GM10847 (cell line): ENCODE data around the gene XYLB.

ENCODE experiments used
- POLR2A ChIP-seq: IDR thresholded peaks from 2 replicates; pipeline ENCODE4 v1.6.1; 2011; ENCODE audit not compliant: insufficient read length; ENCODE audit errors: extremely low read depth

Gene XYLB

DNA sequence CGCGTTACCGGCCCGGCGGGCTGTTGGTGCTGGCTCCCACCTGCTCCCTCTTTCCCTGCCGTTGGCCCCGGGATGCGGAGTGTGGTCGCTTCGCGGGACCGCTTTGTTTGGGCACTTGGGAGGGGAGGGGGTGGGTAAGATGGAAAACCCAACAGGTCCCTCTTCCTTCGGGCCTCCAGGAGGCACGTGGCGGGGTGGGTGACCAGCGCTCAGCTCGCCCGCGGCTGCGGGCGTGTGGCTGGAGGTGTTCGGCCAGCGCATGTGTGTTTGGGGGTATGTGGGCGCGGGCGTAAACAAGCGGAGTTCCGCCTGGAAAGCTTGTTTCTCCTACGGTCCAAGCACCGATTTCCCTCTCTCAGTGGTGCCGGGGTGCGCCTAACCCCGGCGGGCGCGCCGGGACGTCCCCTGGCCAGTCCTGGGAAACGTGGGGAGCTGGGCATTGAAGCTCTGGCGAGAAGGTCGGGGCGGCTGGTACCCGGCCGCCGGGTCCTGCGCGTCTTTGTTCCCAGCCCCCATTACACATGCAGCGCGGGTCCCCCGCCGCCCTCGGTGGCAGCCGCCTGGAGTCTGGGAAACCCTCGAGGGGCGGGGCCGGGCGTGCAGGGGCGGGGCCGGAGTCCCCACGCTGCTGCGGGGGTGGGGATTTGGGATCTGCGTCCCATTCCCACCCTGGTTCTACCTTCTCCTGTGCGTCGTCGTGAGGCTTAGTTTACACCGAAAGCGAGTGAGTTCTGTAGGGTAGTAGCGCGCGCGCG, 108.5 kb downstream of the XYLB start:
- TF ChIP-seq POLR2A = no peak

DNA sequence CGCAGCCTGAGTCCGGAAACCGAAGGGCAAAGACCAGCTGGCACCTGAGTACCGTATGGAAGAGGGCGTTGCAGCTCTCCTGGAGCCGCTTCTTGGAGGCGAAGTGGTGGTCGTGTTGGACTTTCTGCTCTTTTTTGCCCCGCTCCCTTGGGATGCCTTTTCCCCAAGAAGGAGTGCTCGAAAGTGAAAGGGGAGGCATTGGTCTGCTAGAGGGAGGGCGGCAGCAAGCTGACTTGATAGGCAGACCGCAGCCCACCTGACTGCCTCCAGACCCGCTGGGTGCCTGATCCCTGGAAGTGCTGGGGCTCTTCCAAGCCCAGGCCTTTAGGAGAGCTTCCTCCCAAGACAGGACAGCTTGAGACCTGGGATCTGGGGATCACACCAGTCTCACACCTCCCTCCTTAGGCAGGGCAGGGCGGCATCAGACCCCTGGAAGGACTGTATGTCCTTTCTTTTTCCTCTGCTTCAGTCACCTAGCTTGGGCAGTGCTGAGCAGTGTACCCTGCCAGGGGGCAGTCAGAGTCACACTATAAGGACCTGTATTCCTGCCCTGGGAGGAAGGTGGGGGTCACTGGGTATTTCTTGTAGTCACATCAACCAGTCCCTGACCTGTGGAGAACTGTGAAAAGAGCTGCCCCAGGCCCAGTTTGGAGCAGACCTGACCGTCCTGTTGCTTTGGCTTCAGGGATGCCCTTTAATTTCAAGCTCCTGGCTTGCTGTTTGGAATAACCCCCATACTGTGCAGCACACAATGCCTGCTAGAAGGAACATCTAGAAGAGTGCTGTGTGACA, 109.2 kb downstream of the XYLB start:
- no peak for TF ChIP-seq POLR2A

- TF ChIP-seq POLR2A = no peak
Observed at GRCh38 chr3:38457111-38458003, 110.8 kb downstream of the XYLB start.

DNA sequence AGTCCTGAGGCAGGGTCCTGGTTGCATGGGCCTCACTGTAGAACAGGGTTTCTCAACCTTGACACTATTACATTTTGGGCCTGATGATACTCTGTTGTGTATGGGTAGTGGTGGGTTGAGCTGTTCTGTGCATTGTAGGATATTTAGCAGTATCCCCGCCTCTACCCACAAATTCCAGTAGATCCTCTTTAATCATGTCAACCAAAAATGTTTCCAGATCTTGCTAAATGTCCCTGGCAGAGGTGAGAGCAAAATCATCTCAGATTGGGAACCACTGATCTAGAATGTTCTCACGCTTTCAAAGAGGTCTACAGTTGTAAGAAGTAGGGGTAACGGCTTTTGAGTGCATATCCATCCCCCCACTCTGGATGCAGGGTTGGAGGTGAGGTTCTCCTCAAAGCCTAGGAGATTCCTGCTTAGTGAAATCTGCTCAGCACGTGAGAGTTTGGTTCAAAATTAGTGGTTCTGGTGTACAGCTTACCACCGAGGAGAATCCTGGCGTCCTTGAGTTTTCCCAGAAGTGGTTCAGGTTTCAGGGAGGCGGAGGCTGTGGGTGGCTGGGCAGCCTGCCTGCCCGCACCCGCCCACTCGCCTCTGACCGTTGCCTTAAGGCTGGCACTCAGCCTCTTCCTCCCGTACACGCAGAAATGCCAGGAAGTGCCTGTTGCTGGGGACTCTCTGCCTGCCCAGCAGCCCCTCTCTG, 112.4 kb downstream of the XYLB start:
- TF ChIP-seq POLR2A = no peak

DNA sequence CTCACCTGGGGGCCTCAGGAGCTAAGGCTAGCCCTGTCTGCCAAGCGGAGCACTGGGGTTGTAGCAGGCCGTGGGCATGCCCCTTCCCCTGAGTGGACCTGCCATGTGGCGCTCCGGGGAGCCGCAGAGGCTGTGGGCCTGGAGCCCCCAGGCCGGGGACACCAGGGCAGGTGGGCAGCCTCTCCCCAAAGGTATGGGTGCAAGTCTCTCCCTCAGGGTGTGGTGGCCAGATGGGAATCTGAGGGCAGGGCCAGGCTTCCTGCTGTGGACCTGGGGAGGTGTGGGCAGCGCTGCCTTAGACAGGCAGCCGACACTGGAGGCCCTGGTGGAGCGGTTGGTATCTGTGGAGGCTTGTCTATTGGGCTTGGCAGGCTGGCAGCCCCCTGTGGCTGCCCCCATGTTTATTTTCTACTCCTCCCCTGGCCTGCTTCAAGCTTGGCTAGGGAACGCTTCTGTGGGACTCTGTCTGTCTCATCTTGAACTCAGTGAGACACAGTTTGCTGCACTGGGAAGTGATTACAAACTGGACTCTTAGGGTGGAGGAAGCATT, 113.0 kb downstream of the XYLB start:
- TF ChIP-seq POLR2A = no peak

GRCh38 chr3:38460377-38461270, 114.0 kb downstream of the XYLB start:
- TF ChIP-seq POLR2A = no peak
